Measurements from ENCODE around the gene FOXB1. TPM values are rescaled to one million over a fixed set of nuclear protein-coding genes. Genes with fewer than 3 reads are reported as not detected.

Gene FOXB1
- total RNA-seq, 2 donors from 2014 or later, result not detected

GRCh38 chr15:60003243-60004008 is 685 bp upstream of the FOXB1 start:
- Histone ChIP-seq H3K9me3 (no peaks in the 10 kb centered on the region), H3K27ac (no peak overlapping the region), H3K4me3 (peak overlapping the region in 1 of 2 donors; percentile 42), H3K4me1 (peaks cover 0 to 30% of the 10 kb centered on the region in 2 donors), H3K36me3 (no peaks in the 10 kb centered on the region), H3K27me3 (peaks cover 70 to 93% of the 10 kb centered on the region in 2 donors)
- TF ChIP-seq, protein P1, sequence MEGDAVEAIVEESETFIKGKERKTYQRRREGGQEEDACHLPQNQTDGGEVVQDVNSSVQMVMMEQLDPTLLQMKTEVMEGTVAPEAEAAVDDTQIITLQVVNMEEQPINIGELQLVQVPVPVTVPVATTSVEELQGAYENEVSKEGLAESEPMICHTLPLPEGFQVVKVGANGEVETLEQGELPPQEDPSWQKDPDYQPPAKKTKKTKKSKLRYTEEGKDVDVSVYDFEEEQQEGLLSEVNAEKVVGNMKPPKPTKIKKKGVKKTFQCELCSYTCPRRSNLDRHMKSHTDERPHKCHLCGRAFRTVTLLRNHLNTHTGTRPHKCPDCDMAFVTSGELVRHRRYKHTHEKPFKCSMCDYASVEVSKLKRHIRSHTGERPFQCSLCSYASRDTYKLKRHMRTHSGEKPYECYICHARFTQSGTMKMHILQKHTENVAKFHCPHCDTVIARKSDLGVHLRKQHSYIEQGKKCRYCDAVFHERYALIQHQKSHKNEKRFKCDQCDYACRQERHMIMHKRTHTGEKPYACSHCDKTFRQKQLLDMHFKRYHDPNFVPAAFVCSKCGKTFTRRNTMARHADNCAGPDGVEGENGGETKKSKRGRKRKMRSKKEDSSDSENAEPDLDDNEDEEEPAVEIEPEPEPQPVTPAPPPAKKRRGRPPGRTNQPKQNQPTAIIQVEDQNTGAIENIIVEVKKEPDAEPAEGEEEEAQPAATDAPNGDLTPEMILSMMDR (IDR thresholded peaks at IDR 0.05), result no peak
- no peak for DNase-seq (ENCODE audit: low spot score)

GRCh38 chr15:60004846-60005351 is 788 bp downstream of the FOXB1 start:
- TF ChIP-seq, protein P1 (IDR thresholded peaks at IDR 0.05), result no peak
- Histone ChIP-seq H3K9me3 (no peaks in the 10 kb centered on the region), H3K27me3 (peaks cover 59 to 90% of the 10 kb centered on the region in 2 donors), H3K4me1 (peaks cover 0 to 30% of the 10 kb centered on the region in 2 donors), H3K27ac (no peak overlapping the region), H3K4me3 (peak overlapping the region in 1 of 2 donors; percentile 42), H3K36me3 (no peaks in the 10 kb centered on the region)
- no peak for DNase-seq (ENCODE audit: low spot score)

DNA sequence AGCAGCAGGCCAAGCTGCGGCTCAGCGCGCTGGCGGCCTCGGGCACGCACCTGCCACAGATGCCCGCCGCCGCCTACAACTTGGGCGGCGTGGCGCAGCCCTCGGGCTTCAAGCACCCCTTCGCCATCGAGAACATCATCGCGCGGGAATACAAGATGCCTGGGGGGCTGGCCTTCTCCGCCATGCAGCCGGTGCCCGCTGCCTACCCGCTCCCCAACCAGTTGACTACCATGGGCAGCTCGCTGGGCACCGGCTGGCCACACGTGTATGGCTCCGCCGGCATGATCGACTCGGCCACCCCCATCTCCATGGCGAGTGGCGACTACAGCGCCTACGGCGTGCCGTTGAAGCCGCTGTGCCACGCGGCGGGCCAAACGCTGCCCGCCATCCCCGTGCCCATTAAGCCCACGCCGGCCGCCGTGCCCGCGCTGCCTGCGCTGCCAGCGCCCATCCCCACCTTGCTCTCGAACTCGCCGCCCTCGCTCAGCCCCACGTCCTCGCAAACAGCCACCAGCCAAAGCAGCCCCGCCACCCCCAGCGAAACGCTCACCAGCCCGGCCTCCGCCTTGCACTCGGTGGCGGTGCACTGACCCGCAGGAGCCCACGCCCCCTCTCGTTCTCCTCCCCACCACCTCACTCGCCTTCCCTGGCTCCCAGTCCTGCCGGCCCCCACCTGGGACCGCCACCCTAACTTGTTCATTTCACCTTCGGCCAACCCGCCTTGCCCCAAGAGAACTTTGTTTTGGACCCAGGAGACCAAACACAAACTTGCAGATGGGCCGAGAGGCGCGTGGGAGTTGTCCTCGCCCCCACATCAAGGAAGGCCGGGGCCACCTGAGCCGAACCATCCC is 1.5 kb downstream of the FOXB1 start:
- Histone ChIP-seq H3K27me3 (peaks cover 59 to 87% of the 10 kb centered on the region in 2 donors), H3K4me3 (peak overlapping the region; percentile 25 to 42), H3K36me3 (no peaks in the 10 kb centered on the region), H3K4me1 (peaks cover 0 to 30% of the 10 kb centered on the region in 2 donors), H3K27ac (no peak overlapping the region), H3K9me3 (no peaks in the 10 kb centered on the region)
- no peak for DNase-seq (ENCODE audit: low spot score)
- TF ChIP-seq, protein P1 (IDR thresholded peaks at IDR 0.05), result no peak

DNA sequence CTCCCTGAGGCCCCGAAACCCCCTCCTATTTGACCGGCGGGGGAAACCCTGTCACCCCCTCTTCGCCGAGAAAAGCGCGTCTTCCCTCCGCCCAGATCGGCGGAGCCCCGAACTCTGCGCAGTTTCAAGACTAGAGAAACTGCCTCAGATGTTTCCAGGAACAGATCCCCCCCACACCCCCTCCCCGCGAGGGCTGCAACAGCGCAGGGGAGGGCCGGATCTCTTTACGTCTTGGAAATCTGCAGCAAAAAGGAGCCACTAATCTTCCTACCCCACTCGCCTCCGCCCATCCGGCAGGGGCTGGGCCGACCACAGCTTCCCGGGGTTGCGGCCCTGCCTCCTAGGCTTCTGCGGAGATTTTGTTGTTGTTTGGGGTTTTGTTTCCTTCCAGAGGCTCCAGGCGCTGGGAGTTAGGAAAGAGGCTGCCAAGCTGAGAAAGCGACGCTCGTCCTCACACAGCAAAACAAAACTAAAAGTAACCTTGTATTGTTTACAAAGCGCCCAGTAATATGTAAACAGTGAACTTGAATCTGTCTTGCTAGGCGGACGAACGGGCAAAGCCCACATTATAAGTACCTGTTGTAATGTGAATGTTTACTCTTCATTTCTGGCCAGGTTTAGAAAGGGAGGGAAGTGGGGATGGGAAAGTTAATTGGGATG is 2.2 kb downstream of the FOXB1 start:
- peaks cover 53 to 83% of the 10 kb centered on the region in 2 donors for H3K27me3 ChIP-seq
- TF ChIP-seq, protein P1 (IDR thresholded peaks at IDR 0.05), result no peak
- H3K4me3 ChIP-seq, result peak overlapping the region; percentile 25 to 42
- H3K36me3 ChIP-seq, result no peaks in the 10 kb centered on the region
- H3K9me3 ChIP-seq, result no peaks in the 10 kb centered on the region
- H3K4me1 ChIP-seq, result peaks cover 0 to 30% of the 10 kb centered on the region in 2 donors
- DNase-seq (ENCODE audit: low spot score), result no peak
- H3K27ac ChIP-seq, result no peak overlapping the region

- Histone ChIP-seq H3K27me3 (peaks cover 48 to 77% of the 10 kb centered on the region in 2 donors), H3K27ac (no peak overlapping the region), H3K4me1 (peaks cover 0 to 30% of the 10 kb centered on the region in 2 donors), H3K36me3 (no peaks in the 10 kb centered on the region), H3K9me3 (no peaks in the 10 kb centered on the region), H3K4me3 (no peak overlapping the region)
- no peak for DNase-seq (ENCODE audit: low spot score)
- TF ChIP-seq, protein P1 (IDR thresholded peaks at IDR 0.05), result no peak
Observed at GRCh38 chr15:60006873-60007272, 2.8 kb downstream of the FOXB1 start.

Data from right atrium auricular region (tissue), 2 donors.